Heart right ventricle (tissue), 16 donors: Measurements from ENCODE around the gene MARCHF9. TPM values are rescaled to one million over a fixed set of nuclear protein-coding genes. Genes with fewer than 3 reads are reported as not detected.

ENCODE experiments used
- ATAC-seq, 8 donors: fragments of 200-7000 bp; cut with Tn5 transposase; one replicate each; pipeline ENCODE4 v1.9.1; 2020; ENCODE audit warnings: mild to moderate bottlenecking in 8 of 8, moderate library complexity in 8 of 8, moderate number of reproducible peaks in 1 of 8
- DNase-seq, 2 donors: peaks; one replicate each; pipeline ENCODE4 v3.0.0-alpha.2; 2020
- H3K27ac ChIP-seq, 10 donors: fragments of 200-600 bp; sonication (generic) in 2 of 10; one replicate each; pipeline versions ENCODE4 v1.5.0 to v1.8.0; 2020 to 2022; ENCODE audit warnings: mild to moderate bottlenecking in 3 of 10
- H3K27me3 ChIP-seq, 7 donors: fragments of 200-600 bp; one replicate each; pipeline ENCODE4 v1.8.0; 2021 to 2022; ENCODE audit warnings: mild to moderate bottlenecking in 2 of 7
- H3K36me3 ChIP-seq, 9 donors: fragments of 200-600 bp; sonication (generic) in 1 of 9; one replicate each; pipeline versions ENCODE4 v1.5.0 to v1.8.0; 2020 to 2022; ENCODE audit warnings: mild to moderate bottlenecking in 2 of 9
- H3K4me1 ChIP-seq, 9 donors: fragments of 200-600 bp; sonication (generic) in 1 of 9; one replicate each; pipeline versions ENCODE4 v1.5.0 to v1.8.0; 2020 to 2022; ENCODE audit warnings: mild to moderate bottlenecking in 4 of 9
- H3K4me3 ChIP-seq, 10 donors: fragments of 200-600 bp; sonication (generic) in 2 of 10; one replicate each; pipeline versions ENCODE4 v1.5.0 to v1.8.0; 2020 to 2022; ENCODE audit warnings: mild to moderate bottlenecking in 7 of 10, moderate library complexity in 2 of 10
- H3K9me3 ChIP-seq, 11 donors: fragments of 200-600 bp in 10 of 11; sonication (generic) in 2 of 11; one replicate each; pipeline versions ENCODE4 v1.5.0 to v1.8.0; 2013 to 2022; ENCODE audit warnings: mild to moderate bottlenecking in 2 of 11, control low read depth in 1 of 11, moderate library complexity in 1 of 11
- WGBS, 2 donors: extraction: QIAGEN DNeasy Blood & Tissue Kit; methylation state at CpG; one replicate each; pipeline ENCODE4 v1.1.7; 2013; ENCODE audit warnings: inconsistent platforms in 1 of 2; 5-methylcytosine and 5-hydroxymethylcytosine counted together
- intact Hi-C, 10 donors: fragments of 100-400 bp; cut with DNase I; formaldehyde crosslinking; loops; one replicate each; pipeline versions ENCODE4 v1.11.1 to v1.14.2; 2022
- polyA plus RNA-seq, 2 donors: library from polyadenylated mRNA; stranded (reverse); fragments of 200-250 nt; gene quantifications; one replicate each; pipeline ENCODE4 v1.2.3, GENCODE V29; 2013
- total RNA-seq, 10 donors: library from RNA; stranded (reverse); fragmentation: NEBNext Ultra II Directional in 3 of 10; extraction: Animal tissue kit (Norgen Biotek cat#: 25700) in 3 of 10; gene quantifications; one replicate each; pipeline versions ENCODE4 v1.2.1 to v1.2.4, GENCODE V29; 2021 to 2023
- TF ChIP-seq, protein P1 (sequence below), 9 donors: fragments of 200-600 bp; sonication (generic) in 2 of 9; IDR thresholded peaks; one replicate each; pipeline versions ENCODE4 v1.5.0 to v1.8.0; 2021 to 2022; ENCODE audit warnings: antibody characterized with exemption in 9 of 9, mild to moderate bottlenecking in 5 of 9, moderate library complexity in 1 of 9
- donor health status: Arrhythmogenic right ventricular cardiomyopathy.
- donor health status: ischemic (EF 13 %, LVEDD 7.1; RV severe dilation, severe dysfunction).
- donor health status: healthy with polysubstance abuse.
- donor health status: DM: no; HTN: yes; CAD: no.
- donor health status: DM: no; HTN: no; CAD: no.
- donor health status: ischemic (EF 25% LVEDD 6.9; RV normal size, moderate dysfunction).
- donor health status: ischemic (EF 25% LVEDD 5.7; RV mildly dilated, moderate dysfunction).
- donor health status: healthy.
- donor health status: DM: yes; HTN: yes; CAD: no.
- donor health status: Ischemic cardiomyopathy.
- donor health status: ischemic (EF 35%, LVEDD 5.7; RV mildly dilated, moderate dysfunction).
- donor health status: nonischemic (EF 11% LVEDD 7.7; RV severe dilation, severe dysfunction).
- donor health status: DM: yes; HTN: yes; CAD: no.
- donor health status: PGD.
- donor health status: ischemic (EF 29% LVEDD 5.4; RV normal size, mild dysfunction).
- donor health status: nonischemic (EF 23%, LVEDD 6.1; RV moderate dilation, normal function).

Gene MARCHF9
- total and polyA plus RNA-seq, 12 donors, result 11.2 to 20.7 (median 13.7) TPM

DNA sequence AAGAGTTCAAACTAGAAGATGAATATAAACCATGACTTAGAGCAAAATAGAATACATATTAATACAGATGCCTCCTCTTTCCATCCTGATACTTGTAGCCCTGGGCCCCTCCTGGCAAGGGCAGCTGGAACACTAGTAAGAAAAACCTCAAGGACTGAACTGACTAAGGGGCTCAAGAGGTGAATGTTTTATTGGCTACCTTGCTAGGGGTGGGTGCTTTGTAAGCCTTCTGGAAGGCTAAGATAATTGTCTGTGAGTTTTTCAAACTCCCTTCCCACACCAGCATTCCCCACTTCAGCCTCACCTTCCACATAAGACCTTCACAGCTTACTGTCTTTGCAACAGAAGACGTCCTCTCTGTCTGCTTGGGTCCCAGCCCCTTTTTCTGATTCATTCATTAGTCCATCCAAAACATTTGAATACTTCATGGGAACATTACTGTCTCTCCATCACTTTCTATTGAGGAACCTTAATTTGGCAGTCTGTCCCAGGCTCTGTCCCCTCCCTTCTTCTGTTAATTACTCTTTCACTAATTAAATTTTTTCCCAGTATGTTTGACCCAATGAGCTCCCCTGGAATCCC, 1.1 kb upstream of the MARCHF9 start:
- TF ChIP-seq, protein P1, sequence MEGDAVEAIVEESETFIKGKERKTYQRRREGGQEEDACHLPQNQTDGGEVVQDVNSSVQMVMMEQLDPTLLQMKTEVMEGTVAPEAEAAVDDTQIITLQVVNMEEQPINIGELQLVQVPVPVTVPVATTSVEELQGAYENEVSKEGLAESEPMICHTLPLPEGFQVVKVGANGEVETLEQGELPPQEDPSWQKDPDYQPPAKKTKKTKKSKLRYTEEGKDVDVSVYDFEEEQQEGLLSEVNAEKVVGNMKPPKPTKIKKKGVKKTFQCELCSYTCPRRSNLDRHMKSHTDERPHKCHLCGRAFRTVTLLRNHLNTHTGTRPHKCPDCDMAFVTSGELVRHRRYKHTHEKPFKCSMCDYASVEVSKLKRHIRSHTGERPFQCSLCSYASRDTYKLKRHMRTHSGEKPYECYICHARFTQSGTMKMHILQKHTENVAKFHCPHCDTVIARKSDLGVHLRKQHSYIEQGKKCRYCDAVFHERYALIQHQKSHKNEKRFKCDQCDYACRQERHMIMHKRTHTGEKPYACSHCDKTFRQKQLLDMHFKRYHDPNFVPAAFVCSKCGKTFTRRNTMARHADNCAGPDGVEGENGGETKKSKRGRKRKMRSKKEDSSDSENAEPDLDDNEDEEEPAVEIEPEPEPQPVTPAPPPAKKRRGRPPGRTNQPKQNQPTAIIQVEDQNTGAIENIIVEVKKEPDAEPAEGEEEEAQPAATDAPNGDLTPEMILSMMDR (IDR thresholded peaks at IDR 0.05), result no peak
- peaks cover 14 to 51% (median 38%) of the 10 kb centered on the region in 9 donors for H3K4me1 ChIP-seq
- peak overlapping the region in 1 of 10 donors; percentile 74 for H3K27ac ChIP-seq
- 17 to 29% methylated on average over 1 of the region's 1 CpG for WGBS, 2 donors
- peaks cover 0 to 39% (median 17%) of the 10 kb centered on the region in 9 donors for H3K36me3 ChIP-seq
- H3K4me3 ChIP-seq, result peak overlapping the region in 2 of 10 donors; percentile 9 to 69
- H3K27me3 ChIP-seq, result no peaks in the 10 kb centered on the region
- DNase-seq (no peak), ATAC-seq (no peak)
- H3K9me3 ChIP-seq, result no peaks in the 10 kb centered on the region
- intact Hi-C loops, result no loop called here

DNA sequence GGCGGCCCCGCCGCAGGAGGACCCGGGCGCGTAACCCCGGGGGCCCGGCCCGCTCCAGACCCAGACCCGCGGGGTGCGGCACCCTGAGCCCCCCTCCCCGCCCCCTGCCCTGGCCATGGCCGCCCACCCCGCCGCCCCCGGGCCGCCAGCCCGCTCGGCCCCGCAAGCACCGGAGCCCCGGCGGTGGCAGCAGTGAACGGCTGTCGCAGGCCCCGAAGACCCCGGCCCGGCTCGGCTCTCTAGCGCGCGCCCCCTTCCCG, 221 bp downstream of the MARCHF9 start:
- H3K4me3 ChIP-seq, result peak overlapping the region; percentile 42 to 85 (median 71)
- WGBS, 2 donors, result 0 to 1% methylated on average over 7 to 34 of the region's 34 CpGs
- no peaks in the 10 kb centered on the region for H3K9me3 ChIP-seq
- H3K4me1 ChIP-seq, result peaks cover 14 to 51% (median 38%) of the 10 kb centered on the region in 9 donors
- peaks cover 0 to 33% (median 11%) of the 10 kb centered on the region in 9 donors for H3K36me3 ChIP-seq
- no peak for DNase-seq
- H3K27me3 ChIP-seq, result no peaks in the 10 kb centered on the region
- peak overlapping the region; percentile 22 to 74 (median 53) for H3K27ac ChIP-seq
- intact Hi-C loops, result no loop called here
- ATAC-seq, result no peak
- TF ChIP-seq, protein P1 (IDR thresholded peaks at IDR 0.05), result no peak

DNA sequence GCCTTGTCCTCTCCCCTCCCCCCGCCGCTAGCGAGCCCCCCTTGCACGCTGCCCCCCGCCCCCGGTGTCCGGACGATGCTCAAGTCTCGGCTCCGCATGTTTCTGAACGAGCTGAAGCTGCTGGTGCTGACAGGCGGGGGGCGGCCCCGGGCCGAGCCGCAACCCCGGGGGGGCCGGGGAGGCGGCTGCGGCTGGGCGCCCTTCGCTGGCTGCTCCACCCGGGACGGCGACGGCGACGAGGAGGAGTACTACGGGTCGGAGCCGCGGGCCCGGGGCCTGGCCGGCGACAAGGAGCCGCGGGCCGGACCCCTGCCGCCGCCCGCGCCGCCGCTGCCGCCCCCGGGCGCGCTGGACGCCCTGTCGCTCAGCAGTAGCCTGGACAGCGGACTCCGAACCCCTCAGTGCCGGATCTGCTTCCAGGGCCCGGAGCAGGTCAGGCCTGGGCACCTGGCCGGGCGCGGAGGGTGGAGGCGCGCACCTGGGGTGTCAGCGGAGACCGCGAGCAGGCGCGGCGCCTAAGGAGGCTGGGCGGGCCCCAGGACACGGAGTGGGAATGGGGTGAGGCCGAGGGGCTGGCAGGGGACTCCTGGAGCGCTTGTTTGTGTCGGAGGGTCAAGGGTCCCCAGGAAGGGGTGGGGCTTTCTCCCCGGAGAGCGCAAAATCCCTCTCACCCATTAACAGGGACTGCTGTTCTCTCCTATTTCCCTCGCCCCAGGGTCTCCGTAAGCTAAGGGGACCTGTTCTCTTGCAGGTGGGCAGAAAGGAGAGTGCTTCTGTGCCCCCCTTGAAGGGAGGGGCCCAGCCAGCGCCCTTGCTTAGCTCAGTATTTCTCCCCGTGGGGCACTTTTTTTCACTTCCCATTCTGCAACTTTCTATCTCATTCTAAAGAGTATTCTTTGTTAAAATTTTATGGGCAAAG, 810 bp downstream of the MARCHF9 start:
- intact Hi-C loops, result no loop called here
- ATAC-seq (no peak), DNase-seq (peak in 1 of 2 donors; percentile 32)
- Histone ChIP-seq H3K4me3 (peak overlapping the region; percentile 42 to 85 (median 71)), H3K9me3 (no peaks in the 10 kb centered on the region), H3K4me1 (peaks cover 13 to 49% (median 34%) of the 10 kb centered on the region in 9 donors), H3K27me3 (no peaks in the 10 kb centered on the region), H3K27ac (peak overlapping the region in 9 of 10 donors; percentile 30 to 74 (median 54)), H3K36me3 (peaks cover 0 to 27% (median 8%) of the 10 kb centered on the region in 9 donors)
- WGBS, 2 donors, result 2 to 3% methylated on average over 73 to 76 of the region's 76 CpGs
- TF ChIP-seq, protein P1 (IDR thresholded peaks at IDR 0.05), result no peak

DNA sequence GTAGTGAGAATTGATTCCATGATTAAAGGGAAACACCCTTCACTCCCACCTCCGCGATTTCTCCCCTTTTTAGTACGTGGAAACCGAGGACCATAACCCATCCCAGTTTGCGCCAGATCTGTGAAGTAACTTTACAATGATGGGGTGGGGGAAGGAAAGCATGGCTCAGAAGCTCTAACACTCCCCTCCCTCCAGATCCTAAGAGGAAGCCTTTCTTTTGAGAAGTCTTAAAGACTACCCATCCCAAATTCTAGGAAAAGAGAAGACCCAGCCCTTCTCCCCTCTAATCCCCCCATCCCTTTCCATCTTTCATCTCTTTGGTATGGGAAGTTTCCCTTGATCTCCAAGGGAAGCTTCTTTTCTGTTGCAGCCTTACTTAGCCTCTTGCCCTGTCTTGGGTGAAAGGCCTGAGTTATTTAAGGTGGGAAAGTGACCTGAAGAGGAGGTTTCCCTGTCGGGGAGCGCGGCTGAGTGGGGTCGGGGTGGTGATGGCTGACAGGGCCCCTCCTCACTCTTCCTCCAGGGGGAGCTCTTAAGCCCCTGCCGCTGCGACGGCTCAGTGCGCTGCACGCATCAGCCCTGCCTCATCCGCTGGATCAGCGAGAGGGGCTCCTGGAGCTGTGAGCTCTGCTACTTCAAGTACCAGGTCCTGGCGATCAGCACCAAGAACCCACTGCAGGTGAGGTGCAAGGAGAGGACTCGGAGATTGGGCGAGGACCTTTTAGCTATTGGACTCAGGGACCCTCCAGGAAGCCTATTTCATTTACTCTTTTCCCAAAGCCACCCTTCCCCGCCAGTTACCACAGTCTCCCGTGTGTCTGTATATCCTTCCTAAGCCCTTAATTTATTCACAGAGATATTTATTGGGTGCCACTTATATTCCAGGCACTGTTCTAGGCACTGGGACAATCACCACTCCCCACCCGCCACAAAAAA, 1.8 kb downstream of the MARCHF9 start:
- 58 to 69% methylated on average over 22 of the region's 22 CpGs for WGBS, 2 donors
- Histone ChIP-seq H3K27ac (peak overlapping the region in 3 of 10 donors; percentile 53 to 74 (median 70)), H3K36me3 (peaks cover 0 to 23% (median 8%) of the 10 kb centered on the region in 9 donors), H3K9me3 (no peaks in the 10 kb centered on the region), H3K4me3 (peak overlapping the region in 6 of 10 donors; percentile 67 to 80 (median 70)), H3K4me1 (peaks cover 6 to 39% (median 24%) of the 10 kb centered on the region in 9 donors), H3K27me3 (no peaks in the 10 kb centered on the region)
- TF ChIP-seq, protein P1 (IDR thresholded peaks at IDR 0.05), result peak; percentile 9 to 69 (median 46)
- no peak for ATAC-seq
- DNase-seq, result peak in 1 of 2 donors; percentile 47
- intact Hi-C loops, result no loop called here
